ENCODE data around the gene STK11.

Gene STK11

DNA sequence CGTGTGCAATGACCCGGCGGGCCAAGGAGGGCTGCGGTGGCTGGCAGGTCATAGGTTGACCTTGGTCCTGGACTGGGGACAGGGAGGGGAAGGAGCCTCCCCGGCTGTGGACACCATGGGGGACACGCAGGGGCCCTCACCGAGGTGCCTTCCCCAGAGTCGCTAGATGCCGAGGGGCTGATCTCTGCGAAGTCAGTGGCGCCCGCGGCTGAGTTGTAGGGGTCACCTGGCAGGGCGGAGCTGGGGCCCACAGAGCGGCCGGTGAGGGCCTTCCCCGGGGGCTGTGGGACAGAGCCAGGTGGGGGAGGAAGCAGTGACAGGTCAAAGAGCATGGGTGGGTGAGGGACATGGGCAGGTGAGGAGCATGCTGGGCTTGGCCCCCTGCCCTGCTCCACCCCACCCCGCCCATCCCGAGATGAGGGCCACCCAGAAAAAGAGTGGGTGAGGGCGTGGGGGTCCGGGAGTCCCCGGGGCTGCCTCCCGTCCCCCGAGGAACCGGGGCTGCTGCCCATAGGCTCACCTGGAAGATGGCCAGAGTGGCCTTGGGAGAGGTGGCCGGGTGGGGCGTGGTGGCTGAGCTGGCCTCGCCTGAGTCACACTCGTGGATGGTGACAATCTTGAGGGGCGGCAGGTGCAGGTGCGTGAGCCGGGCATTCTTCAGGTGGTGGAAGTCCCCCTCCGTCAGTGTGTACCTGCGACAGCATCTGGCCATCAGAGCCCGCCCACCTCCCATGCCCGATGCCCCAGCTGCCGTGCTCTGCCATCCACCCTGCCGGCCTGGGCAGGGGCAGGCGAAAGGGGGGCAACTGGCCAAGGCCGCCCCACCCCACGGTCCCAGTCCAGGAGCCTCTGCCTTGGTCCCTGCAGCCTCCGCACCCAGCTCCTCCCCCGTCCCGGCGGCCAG, 28.7 kb downstream of the STK11 start:
- no peak for DNase-seq

DNA sequence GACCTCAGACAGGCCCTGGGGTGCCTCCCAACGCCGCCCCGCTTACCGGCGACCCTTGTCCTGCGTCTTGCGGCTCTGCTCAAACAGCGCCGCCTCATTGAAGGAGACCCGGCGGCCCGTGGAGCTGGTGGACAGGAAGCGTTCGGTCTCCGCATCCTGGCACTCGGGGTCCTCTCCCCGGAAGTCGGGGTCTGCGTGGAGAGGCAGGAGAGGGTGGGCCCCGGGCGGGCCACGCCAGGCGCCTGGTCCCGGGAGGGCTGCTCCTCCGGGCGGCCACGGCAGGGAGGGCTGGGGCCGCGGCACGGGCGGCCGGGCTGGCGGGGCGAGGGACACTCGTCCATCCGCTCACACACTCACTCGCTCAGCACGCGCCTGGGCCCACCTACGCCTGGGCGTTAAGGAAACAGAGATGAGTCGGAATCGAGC, 29.4 kb downstream of the STK11 start:
- DNase-seq = no peak

DNA sequence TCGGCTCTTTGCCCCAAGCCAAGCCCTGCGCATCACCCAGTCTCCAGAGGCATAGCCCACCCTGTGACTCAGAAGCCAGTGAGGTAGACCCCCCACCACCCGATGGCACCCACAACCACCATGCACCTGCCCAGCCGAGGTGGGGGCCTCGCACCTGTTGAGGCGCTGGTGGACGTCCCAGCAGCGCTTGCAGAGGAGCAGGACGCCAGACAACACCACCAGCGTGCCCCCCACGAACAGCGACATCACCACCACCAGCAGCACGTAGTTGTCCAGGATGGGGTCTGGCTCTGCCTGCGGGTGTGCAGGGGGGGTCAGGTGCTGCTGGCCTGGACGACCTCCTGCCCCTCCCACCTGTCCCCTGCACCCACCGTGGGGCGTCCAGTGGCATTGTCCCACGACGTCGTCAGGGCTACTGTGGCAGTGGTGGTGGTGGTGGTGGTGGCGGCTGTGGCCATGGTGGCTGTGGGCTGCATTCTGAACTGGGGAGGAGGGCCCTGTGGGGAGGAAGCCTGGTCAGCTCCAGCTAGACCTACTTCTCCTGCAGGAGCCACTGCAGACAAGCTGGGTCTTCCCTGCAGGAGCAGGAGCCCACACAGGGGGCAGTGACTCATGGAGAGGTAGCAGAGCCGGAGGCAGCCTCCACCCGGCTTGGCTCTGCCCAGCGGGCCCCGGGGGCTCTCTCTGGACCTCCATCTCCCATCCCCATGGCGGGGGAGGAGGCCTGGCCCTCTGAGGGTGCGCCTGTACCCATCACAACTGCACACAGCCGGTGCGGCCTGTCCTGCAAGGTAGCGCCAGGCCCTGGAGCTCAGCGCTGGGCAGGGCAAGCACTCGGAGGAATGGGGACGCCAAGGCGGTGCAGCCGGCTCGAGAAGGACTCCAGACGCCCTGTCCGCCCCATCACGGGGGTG, 30.3 kb downstream of the STK11 start:
- peak in 5 of 58 donors; percentile 26 to 60 (median 44) for DNase-seq

DNA sequence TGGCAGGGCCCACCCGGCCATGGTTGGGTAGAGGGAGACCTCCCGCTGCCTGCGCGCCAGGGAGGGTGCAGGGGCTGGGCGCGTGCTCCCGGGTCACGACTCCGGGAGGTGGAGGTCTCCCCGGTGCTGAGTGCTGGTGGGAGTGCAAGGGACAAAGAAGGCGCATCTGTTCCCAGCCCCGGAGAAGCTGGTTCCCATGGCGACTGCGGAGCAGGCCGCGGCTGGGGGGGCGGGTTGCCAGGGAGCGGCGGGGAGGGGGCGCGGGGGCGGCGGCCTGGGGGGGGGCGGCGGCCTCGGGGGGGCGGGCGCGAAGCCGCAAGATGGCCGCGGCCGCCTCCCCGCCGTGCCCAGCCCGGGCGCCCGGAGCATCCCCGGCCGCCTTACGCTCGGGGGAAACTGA, 31.0 kb downstream of the STK11 start:
- DNase-seq = peak in 22 of 58 donors; percentile 17 to 66 (median 42)

DNA sequence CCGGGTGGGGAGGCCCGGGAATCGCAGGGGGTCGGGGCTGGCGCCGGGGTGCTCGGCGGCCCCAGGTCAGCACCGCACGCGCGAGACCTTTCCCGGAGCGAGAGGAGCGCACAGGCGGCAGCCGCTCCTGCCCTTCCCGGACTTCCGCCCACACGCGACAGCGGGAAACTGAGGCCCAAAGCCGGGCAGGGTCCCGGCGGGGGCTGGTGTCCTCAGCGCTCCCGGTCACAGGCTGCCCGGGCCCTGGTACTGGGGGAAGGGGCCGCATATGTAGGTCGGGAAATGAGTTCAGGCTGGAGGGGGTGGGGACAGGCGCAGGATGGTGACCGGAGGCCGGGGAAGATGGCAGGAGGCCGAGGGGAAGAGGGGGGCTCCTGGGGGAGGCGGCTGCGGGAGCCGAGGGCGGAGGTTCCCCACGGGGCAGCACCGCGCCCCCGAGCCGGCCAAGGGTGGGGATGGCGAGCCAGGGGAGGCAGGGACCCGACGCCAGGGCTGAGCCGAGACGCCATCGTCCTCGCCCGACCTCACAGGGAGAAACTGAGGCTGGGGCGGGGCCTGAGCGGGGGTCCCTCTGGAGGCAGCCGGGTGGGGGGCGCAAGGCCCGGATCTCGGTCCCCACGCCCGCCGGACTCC, 31.6 kb downstream of the STK11 start:
- peak in 27 of 58 donors; percentile 14 to 53 (median 32) for DNase-seq

DNA sequence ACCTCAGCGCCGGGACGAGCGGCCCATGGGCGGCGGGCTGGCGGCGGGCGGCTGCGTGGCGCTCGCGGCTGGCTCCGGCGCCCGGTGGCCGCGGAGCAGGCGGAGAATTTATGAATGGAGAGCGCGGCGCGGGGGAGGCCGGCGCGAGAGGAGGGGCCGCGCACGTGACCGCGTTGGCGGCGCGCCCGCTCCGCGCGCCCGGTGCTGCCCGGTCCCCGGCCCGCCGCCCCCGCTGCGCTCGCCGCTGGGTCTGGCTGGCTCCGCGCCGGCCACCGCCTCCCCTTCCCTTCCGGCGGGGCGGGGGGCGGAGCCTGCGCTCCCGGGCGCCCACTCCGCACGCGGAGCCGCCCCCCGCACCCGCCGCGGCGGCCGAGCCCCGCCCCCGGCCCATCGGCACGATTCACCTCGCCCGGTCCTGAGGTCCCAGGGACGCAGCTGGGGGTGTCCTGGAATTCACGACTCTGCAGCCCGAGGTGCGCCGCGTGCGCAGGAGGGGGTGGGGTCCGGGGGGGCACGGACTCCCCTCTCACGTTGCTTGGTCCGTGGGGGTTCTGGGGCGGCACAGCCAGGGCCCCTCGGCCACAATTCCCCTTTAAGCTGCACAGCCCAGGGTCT, 32.3 kb downstream of the STK11 start, which contains the start of gene CBARP:
TSS of gene CBARP (minus strand) at position 252 of the 615 bp plus-strand sequence. CDS start 1,905 bp downstream, outside the sequence.
- DNase-seq = peak in 40 of 58 donors; percentile 15 to 76 (median 44)

DNA sequence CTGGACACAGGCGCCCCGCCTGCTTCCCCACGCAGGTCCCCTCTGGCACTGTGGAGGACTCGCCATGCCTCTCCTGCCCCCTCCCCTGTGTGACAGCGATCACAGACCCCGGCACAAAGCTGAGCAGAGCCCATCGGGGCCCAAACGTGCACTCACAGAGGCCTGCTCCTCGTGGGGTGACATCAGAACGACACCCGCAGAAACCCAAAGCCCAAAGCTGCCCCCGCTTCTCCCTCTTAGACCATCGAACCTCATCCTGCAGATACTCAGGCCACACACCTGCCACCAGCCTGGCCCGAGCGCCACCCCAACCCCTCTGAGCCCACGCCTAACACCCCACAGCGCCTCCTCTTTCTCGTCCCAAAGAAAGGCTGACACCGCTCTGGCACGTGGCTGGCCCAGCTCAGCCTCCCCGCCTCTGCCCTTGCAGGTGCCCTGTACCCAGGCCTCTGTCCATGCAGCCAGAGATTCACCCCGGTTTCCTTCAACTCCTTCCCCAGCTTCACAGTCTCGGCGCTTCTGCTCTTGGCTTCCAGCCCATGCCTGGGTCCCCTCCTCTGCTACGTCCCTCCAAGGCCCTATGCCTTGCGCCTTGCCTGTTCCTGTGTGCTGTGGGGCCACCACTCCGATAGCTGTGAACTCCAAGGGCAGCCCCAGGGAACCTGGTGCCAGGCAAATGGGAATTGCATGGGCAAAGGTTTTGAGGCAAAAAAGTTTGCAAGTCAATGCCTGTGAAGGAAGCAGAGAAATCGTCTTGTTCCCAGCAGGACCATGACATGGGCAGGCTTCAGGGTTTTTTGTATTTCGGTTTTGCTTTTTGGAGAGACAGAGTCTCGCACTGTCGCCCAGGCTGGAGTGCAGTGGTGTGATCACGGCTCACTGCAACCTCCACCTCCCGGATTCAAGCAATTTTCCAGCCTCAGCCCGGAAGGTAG, 33.1 kb downstream of the STK11 start:
- DNase-seq = peak in 10 of 58 donors; percentile 22 to 56 (median 34)

DNA sequence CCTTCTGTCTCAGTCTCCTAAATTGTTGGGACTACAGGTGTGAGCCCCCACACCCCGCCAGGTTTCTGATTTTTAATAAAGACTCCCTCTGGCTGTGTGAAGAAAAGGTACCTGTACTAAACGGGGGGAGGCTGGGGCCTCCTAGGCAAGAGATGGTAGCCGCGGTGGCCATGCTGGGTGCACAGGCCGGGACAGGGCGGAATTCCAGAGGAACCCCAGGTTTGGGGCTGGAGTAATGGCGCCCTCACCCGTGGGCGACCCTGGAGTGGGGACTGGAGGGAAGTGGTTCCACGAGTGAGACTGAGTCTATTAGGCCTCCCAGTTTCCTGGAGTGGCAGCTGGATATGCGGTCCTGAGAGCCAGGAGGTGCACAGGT, 33.8 kb downstream of the STK11 start:
- DNase-seq = peak in 1 of 58 donors; percentile 46

DNA sequence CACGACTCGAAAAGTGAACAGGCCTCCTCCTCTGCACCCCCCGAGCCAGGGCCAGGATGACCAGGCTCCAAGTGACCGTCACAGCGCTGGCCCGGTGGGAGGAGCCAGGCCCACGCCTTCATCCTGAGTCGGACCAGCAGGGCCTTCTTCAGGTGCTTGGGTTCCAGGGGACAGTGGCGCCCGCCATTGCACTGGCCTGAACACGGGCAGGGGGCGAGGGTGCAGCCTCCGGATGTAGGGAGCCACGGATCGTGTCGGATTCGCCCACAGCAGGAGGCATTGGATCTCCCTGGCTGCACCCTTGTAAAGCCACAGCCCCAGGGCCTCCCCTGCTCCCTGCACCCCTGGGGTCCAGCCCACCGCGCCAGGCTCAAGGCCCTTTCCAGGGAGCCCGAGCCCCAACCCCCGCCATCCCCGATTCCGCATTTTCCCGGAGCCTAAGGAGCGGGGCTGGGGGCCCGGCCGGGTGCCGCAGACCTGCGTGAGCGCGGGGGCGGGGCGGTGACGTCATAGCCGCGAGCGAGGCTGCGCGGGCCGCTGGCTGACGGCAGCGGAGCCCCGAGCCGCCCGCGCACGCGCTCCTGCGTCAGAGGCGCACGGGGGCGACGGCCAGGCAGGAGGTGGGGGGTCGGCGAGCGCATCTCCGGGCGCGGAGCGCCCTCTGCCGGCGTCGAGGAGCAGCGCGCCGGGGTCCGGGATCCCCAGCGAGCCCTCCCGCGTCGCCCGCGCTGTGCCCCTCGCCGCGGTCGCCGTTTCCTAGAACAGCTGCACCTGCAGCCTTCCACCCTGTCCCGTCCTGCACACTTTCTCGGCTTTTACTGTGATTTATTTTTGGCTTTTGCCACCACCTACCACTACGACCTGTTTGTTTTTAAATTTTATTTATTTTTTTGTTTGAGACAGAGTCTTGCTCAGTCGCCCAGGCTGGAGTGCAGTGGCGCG, 34.5 kb downstream of the STK11 start:
- DNase-seq = peak; percentile 11 to 93 (median 83)

DNA sequence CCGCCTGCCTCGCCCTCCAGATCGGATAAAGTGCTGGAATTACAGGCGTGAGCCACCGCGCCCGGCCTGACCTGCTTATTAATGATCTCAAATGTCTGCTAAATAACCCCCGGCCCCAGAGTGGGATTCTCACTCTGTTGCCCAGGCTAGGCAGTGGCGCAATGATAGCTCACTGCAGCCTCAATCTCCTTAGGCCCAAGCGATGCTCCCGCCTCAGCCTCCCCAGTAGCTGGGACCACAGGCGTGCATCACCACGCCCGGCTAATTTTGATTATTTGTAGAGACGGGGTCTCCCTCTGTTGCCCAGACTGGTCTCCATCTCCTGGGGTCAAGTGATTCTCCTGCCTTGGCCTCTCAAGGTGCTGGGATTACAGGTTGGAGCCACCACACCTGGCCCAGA, 35.3 kb downstream of the STK11 start:
- DNase-seq = no peak

DNA sequence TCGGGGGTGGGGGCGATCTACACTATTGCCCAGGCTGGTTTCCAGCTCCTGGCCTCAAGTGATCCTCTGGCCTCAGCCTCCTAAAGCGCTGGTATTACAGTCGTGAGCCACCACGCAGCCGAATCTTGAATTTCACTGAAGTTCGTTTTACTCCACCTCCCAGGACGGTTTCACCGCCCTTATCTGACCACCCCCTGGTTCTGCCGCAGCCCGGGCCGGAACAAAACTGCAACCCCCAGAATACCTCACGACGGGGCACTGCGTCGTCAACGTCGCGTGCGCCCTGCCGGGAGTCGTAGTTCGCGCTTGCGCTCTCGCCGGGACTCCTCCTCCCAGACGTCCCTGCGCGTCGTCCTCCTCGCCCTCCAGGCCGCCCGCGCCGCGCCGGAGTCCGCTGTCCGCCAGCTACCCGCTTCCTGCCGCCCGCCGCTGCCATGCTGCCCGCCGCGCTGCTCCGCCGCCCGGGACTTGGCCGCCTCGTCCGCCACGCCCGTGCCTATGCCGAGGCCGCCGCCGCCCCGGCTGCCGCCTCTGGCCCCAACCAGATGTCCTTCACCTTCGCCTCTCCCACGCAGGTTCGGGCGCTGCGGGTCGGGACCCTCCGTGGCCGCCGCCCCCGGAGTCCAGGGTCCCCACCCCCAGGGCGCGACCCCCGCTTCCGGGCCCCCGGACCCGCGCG, 36.0 kb downstream of the STK11 start, which contains the start of gene ATP5F1D:
TSS of gene ATP5F1D (plus strand) at position 335 of the 679 bp plus-strand sequence. CDS start at position 435, 100 bp downstream.
- peak; percentile 37 to 94 (median 89) for DNase-seq

DNA sequence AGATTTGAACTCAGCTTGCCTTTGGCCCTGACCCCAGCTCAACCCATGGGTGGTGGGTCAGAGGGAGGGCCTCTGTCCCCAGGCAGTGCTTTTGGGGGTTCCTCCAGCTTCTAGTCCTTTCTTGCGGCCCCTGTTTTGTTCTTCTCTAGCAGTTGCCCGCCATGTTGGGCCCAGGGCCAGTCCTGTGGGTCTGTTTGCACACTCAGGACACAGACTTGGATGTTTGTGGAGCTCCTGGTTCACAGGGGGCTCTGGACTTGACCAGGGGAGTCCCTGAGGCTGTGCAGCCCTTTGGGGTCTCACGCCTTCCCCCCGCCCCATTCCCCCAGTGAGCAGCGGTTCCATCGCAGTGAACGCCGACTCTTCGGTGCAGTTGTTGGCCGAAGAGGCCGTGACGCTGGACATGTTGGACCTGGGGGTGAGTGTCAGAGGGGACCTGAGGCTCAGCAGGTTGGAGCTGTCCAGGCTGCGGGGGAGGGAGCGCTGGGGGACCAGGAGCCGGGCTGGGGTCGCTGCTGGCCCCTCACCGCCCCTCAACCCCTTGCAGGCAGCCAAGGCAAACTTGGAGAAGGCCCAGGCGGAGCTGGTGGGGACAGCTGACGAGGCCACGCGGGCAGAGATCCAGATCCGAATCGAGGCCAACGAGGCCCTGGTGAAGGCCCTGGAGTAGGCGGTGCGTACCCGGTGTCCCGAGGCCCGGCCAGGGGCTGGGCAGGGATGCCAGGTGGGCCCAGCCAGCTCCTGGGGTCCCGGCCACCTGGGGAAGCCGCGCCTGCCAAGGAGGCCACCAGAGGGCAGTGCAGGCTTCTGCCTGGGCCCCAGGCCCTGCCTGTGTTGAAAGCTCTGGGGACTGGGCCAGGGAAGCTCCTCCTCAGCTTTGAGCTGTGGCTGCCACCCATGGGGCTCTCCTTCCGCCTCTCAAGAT, 38.5 kb downstream of the STK11 start:
- DNase-seq = peak in 57 of 58 donors; percentile 34 to 92 (median 78)

DNA sequence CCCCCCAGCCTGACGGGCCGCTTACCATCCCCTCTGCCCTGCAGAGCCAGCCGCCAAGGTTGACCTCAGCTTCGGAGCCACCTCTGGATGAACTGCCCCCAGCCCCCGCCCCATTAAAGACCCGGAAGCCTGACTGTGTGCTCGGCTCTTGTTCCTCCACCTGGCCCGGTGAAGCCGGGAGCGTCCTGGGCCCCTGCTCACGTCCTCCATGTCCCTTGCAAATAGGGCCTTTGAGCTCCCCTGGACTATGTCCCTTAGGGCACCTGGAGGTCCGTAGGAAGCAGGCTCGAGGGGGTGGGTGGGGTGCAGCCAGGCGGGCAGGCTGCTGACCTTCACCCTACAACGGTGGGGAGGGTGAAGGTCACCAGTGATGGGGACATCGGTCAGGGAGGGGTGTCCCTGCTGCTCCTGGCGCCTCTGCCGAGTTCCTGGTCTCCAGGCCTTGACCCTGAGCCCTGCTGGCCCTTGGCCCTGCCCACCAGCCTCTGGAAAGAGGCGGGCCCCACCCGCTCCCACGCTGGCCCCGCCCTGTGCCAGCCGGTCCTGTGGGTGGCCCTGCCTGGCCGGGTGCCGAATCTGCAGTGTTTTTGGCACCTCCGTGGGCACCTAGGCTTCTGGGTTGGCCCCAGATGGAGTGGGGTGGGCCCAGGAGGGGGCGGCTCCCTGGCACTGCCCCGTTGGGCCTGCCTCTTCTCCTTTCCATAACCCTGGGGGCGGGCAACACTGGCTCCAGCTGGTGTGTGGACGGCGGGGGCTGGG, 39.3 kb downstream of the STK11 start:
- DNase-seq = peak in 24 of 58 donors; percentile 15 to 64 (median 38)

DNA sequence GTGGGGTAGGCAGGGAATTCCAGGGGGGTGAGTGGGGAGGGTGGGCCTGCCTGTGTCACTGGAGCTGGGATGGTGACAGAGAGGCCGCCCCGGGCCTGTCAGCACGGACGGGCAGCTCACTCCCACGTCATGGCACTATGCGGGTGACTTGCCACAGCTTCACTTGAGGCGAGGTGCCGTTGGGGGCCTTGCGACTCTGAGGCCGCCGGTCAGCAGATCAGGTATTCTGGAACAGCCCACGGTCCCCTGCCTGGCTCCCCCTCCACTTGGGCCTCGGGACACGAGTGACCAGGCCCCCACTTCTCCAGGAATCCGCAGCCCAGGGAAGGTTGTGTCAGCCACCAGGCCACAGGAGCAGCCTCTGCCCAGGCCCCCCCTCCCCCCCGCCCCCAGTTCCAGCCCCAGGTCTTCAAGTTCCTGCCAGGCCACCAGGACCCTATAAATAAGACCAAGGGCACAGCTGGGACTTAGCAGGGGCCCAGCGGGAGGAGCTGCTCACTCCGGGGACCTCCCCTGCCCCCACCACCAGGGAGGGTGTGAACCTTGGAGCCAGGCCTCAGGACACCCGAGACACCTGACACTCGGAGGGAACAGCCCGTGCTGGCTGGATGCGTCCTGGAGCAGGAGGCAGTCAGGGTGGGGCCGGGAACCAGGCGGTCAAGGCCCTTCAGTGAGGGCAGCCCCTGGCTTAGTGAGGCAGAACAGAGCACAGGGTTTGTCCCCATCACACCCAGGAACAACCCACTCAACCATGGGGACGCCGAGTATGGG, 40.1 kb downstream of the STK11 start:
- DNase-seq = no peak

Measured in anterior cingulate cortex (tissue), 58 donors.